HG03442 (cell line): Measurements from ENCODE around the gene ARHGAP24.
A peak's percentile ranks its signal among the peaks of the same experiment; 100 is the strongest.

Source experiments
- ATAC-seq: cut with Tn5 transposase; IDR thresholded peaks from one replicate; pipeline ENCODE4 v1.9.1; 2021; ENCODE audit warnings: mild to moderate bottlenecking, moderate library complexity; ENCODE audit not compliant: unreplicated experiment

Gene ARHGAP24

DNA sequence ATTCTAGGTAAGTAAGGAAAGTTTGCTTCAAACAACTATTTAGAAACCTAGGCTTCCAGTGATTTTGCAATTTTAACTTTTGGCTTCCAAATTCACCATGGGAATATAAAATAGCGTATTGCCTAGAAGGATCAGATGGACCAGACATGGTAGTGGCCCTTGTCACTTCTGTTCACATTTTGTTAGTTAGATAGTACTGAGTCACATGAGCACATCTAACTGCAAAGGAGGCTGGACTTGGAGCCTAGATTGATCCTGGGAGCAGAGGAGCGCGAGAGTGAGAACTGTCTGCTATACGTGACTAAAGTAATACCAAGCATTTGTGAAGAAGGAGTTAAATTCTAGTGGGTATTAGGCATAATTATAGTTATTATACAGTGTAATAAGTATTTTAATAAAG lies 102.4 kb downstream of the ARHGAP24 start:
- ATAC-seq, result no peak

DNA sequence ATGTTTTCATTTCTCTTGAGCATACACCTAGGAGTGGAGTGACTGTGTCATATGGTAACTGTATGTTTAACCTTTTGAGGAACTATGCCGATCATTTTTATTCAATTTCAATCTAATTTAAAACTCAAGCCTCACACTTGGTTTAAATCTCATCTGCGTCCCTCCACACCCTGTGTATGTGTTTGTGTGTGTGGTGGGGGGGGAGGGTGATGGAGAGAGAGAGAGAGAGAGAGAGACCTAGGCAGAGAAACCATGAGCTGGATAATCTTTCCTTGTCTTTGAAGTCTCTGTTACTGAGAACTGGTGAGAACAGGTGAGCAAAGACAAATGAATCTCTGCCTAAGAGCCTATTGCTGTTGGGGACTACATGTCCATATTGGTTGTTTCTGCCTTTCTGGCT lies 105.0 kb downstream of the ARHGAP24 start:
- no peak for ATAC-seq

DNA sequence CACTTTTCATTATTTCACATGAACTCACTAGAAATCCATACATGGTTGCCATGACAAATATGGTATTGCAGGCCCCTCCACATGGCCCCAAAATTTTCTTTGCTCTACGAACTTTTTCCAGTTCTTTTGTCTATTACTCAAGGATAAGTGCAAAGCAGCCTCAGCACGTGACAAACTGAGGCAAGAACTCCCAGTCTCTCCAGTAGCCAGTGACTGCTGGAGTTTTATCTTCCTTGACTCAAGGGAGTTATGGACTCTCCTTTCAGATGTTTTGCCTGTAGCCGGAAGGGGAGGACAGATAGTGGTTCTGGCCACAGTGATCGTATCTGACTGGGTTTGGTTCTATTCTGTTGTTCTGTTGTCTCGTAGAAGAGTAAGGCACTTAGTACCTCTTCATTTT lies 105.5 kb downstream of the ARHGAP24 start:
- ATAC-seq, result no peak

DNA sequence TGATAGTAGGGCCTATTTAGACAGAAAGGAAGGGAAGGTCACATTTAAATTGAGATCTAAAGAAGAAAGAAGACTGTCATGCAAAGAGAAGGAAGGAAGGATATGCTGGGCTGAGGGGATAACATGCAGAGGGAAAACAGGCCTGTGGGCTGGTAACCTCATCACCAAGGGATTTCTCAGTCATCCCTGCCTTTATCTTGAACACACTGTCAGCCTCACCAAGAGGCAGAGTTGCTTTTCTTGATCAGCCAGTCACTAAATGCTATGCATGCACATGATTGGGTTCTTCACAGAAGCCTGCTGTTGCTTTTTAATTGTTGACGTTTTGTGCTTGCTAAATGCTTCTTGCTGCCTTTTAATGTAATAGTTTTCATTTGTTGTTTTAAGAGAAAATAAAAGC lies 113.0 kb downstream of the ARHGAP24 start:
- ATAC-seq, result no peak

DNA sequence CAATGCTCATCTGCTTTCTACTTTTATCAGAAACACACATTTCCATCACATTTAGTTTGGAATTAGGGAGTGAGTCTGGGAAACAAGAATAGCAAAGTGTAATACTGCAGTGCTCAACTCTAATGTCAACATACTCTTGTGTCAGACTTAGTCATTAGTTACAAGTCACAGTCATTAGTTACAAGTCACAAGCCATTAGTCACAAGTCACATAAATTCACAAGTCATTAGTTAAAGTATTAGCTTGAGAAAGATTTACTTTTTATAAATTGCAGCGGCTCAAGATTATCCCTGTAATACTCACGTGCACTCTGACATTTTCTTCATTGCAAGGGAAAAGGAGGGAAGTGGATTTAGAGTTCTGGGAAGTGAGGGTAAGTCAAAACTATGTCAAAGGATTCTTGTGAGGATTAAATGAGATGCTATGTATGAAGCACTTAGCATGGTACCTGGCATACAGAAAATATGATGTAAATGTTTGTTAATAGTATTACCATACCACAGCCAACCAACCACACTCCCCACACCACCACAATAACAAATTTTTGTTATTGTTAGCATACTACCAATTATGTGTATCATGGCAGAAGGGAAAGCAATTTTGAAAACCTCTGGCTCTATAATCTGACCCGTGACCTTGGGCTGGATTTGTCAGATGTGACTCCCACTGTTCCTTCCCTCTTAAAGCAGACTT lies 116.6 kb downstream of the ARHGAP24 start:
- no peak for ATAC-seq

DNA sequence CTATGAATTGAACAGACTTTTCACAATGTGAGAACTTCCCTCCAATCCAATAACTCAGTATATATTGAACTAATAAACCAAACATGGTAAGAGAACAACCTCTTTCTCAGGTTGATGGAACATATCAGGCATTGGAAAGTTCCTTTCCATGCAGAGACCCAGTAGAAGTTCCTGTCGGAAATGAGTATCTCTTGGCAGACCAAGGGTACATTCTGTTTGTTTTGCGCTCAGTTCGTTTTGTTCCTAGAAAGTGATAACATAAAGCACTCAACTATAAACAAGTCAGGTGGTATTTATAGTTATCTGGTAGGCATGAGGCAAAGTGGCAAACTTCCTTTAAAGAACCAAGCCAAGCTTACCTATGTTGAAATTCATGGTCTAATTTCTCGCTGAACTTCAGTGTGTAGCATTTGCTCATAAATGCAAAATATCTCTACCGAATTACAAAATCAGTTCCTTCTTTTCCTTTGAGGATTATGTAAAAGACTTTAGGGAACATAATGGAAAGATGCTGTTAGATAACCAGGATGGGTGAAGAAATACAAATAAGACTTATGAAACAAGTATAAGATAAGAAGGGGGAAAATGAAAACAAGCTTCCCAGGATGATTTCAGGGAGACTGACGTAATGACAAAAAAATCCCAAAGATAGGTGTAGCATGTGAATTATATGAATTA lies 120.3 kb downstream of the ARHGAP24 start:
- no peak for ATAC-seq

DNA sequence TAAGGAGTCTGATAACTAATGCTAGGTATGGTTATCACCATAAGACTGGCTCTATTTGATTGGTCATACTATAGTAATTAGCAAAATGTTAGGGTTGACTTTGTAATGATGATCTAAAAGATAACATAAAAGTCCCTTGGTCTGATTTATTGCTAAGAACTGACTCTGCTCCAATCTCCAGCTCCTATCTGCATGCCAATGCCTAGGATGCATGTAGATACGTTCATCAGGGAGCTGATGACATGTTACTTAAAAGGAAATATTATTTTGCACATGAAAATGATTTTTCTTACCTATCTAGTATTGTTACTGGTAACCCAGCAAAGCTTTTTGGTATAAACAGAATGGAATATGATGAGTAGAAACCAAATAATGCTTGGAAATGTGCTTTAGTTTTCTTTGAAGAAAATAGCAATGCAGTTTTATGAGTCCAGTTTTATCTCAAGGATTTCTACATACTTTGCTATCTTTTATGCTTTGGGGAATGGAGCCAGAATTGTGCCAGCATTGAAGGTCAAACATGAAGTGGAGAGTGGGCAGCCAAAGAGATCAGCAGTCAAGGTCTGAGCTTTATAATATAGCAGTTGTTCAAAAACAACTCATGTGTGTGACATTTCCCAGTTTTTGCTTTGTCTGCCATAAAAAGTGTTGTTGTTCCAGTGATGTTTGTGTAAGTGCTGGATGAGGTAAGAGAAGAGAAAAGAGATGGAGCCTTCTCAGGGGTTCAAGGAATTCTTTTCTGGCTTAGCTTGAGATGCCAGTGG lies 121.0 kb downstream of the ARHGAP24 start:
- no peak for ATAC-seq

DNA sequence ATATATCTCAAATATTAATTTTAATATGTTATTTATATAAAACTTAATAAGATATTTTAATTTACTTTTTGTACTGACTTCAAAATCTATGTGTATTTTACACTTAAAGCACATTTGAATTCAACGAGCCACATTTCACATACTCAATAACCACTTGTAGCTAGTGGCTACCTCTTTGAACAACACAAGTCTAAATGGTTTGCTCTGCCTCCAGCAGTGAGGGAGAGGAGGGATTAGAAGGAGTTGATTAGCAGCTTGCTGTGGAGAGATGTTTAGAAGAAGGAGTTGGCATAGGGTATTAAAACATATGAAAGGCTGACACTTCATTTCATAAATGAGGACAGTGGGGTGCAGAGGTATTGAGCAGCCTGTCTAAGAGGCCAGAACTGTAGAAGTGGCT lies 124.0 kb downstream of the ARHGAP24 start:
- ATAC-seq, result no peak

DNA sequence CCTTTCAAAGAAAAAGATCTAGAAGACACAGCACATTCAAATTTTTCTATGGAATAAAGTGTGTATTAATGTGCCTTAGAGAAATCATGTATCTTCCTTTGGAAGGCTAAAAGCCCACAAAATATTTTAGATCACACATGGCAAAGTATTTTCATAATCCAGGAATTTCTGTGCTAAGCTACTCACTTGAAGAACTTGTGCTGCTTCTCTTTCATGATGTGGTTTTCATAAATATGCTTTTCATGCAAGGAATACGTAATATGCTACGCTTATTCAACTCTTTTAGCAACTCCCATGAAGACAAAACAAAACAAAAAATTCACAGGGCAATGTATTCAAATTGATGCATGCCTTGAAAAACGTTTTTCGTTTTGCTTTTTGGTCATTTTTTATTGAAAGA lies 125.6 kb downstream of the ARHGAP24 start:
- no peak for ATAC-seq

DNA sequence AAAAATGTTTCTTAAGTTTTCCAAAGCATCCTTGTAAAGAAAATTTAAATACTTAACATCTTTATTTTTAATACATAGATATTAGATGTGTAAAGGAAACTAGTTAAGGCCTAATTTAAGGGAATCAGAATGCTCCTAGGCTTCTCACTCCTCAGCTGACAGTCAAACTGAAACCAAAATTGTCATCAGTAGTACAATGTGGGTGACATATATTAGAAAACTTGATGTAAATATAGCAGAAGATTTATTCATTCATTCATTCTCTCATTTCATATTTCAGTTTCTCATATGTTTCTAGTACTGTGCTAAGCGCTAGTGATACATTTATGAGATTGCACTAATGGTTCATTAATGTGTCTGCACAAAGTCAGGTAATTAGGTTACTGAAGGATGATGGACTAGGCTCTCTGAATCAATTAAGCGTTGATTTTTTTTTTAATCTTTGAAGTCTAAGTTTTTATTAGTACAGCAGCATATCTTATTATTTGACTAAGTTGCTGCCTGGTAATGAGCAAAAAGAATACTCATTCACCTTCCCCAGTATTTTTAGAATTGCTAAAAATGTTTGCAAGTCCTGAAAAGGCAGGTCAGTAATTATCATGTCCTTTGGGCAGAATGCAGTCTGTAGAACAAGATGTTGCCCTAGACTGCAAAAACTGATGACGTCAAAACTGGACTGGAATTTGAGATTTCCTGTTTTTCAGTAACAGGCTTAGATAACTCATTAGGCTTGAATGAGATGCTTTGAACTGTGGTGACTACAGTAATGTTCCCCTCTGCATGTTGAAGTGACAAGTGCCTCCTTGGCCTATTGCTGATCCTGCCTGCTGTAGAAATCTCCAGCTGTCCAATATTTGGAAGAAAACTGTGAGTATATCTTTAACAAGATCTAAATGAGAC lies 128.7 kb downstream of the ARHGAP24 start:
- ATAC-seq, result peak; percentile 69

DNA sequence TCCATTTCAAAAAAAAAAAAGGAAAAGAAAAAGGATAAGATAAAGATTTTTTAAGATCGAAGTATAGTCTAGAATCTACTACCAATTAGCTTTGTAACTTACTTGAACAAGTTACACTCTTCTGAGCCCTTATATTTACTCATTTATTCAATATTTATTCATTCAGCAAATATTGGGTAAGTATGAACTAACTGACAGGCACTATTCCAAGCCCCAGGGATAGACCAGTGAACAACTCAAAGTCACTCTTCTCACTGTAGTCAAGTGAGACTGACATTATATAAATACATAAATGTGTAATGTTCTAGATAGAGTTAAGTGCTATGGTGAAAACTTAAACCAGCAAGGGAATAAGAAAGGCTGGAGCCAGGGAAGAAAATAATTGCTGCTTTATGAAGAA lies 131.6 kb downstream of the ARHGAP24 start:
- ATAC-seq, result no peak

DNA sequence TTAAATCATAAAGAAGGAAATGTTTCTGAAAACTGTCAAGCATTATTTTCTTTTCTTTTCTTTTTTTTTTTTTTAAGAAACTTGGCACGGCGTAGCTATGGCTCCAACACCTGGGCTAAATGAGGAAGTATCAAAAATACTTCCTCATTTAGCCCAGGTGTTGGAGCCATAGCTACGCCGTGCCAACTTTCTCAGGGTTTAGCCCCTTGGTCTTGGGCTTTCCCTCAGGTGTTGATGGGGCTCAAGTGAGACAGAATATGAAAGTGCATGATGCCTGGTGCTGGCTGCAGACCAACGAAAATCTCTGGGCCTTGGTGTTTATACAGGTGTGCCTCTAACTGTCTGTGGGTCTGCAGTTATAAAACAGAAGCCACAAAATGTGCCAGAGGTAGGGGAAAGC lies 132.7 kb downstream of the ARHGAP24 start:
- ATAC-seq, result peak; percentile 46

DNA sequence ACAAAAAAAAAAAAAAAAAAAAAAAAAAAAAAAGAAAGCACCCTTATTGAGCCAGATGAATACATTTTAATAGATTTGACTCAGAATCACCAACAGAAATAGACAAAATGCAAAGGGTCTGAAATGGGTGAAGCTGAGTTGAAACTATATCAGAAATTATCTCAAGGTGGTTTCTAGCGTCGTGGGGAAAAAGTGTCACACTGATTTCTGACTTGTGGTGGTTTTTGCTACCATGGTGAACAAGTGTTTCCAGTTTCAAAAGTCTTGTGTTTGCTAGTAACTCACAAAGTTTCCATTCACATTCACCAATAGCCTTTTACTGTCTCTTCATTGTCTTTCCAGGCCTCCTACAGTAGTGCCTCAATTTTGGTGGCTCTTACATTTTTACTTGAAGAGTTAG lies 135.5 kb downstream of the ARHGAP24 start:
- peak; percentile 91 for ATAC-seq

DNA sequence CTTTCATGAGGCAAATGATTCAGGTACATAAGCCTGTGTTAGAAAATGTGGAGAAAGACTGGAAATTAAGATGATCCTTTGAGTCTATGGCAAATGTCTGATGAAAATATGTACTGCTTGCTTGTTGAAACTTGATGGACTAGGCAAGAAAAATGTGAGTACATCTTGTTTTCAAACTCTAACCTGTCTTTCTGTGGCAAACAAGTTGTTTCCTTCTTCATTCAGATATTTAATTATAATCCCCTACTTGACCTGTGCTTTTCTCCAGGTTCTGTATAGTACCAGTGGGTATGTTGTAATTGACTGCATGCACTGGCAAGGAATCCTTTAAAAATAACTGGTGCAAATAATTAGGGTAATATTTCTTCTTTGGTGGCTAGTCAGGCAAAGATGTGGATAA lies 136.7 kb downstream of the ARHGAP24 start:
- no peak for ATAC-seq

GRCh38 chr4:85613901-85614300 lies 139.0 kb downstream of the ARHGAP24 start:
- no peak for ATAC-seq

GRCh38 chr4:85615952-85616351 lies 141.0 kb downstream of the ARHGAP24 start:
- no peak for ATAC-seq

- no peak for ATAC-seq
These were observed 142.3 kb downstream of the ARHGAP24 start for GRCh38 chr4:85617202-85617601.

DNA sequence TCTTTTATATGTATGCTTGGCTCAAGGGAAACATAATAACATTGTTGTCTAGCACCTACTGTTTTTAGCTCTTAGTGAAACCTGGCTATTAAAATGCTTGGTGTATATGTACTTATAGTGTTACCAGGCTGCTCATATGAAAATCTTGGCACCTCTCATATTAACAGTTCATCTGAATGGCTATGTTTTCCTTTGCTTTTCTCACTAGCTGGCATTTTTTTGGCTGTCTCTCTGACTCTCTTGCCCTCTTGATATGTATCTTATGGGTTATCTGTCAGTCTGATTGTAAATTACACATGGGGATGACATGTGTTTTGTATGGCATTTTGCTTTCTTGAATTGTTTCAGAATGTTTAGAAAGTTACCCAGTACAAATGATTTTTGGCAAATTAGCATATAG lies 158.0 kb downstream of the ARHGAP24 start:
- ATAC-seq, result no peak

DNA sequence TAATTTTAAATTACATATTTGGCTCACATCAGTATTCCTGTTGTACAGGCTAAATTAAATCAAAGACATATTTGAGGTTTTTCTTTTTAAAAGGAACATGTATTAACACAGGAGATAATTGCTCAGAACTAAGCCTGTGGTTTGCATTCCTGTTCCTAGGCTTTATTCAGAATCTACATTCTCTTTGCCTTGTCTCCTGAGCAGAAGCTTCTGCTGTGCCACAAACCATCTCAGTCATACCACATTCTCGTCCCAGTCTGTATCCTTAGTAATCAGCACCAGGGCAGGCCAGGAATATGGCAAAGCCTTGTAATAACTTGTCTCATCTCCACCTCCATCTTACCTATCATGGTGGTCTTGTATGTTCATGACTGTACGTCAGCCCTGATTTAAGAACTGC lies 162.8 kb downstream of the ARHGAP24 start:
- no peak for ATAC-seq

DNA sequence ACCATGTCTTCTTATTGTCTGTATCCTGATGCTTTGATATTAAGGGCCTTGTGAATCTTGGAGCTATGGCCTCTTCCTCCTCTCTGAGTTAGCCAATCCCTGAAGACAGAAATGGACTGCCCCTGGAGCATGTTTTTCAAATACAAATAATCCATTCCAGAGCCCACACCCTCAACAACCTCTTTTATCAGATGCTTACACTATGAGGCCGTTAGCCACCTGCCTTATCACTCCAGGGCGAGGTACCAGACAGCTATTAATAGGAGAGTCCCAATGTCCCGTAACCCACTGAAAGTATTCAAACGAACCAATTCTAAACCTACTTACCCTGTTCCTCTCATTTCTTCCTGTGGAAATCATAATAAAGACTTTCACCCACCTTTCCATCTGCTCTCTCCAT lies 165.0 kb downstream of the ARHGAP24 start:
- no peak for ATAC-seq
